HUES6 (cell line): ENCODE measurements around the gene CDK1.
A peak's percentile ranks its signal among the peaks of the same experiment; 100 is the strongest.

Experiments used
- H3K27ac ChIP-seq: 2 replicates; pipeline ENCODE4 v1.7.0; 2013; ENCODE audit warnings: low read depth, mild to moderate bottlenecking, low read length, inconsistent platforms
- H3K27me3 ChIP-seq: 2 replicates; pipeline ENCODE4 v1.6.1; 2013; ENCODE audit warnings: low read length; ENCODE audit not compliant: control insufficient read depth, insufficient read depth
- H3K36me3 ChIP-seq: 2 replicates; pipeline ENCODE4 v1.6.1; 2013; ENCODE audit warnings: low read length; ENCODE audit not compliant: control insufficient read depth, insufficient read depth
- H3K4me1 ChIP-seq: 2 replicates; pipeline ENCODE4 v1.6.1; 2013; ENCODE audit warnings: low read length; ENCODE audit not compliant: control insufficient read depth, insufficient read depth
- H3K4me3 ChIP-seq: 2 replicates; pipeline ENCODE4 v1.5.1; 2013; ENCODE audit warnings: low read depth, low read length
- H3K9ac ChIP-seq: one replicate; pipeline ENCODE4 v1.6.1; 2013; ENCODE audit warnings: mild to moderate bottlenecking, low read length
- H3K9me3 ChIP-seq: 2 replicates; pipeline ENCODE4 v1.6.1; 2013; ENCODE audit warnings: low read depth, low read length; ENCODE audit not compliant: control insufficient read depth, insufficient read depth

CDK1 gene

DNA sequence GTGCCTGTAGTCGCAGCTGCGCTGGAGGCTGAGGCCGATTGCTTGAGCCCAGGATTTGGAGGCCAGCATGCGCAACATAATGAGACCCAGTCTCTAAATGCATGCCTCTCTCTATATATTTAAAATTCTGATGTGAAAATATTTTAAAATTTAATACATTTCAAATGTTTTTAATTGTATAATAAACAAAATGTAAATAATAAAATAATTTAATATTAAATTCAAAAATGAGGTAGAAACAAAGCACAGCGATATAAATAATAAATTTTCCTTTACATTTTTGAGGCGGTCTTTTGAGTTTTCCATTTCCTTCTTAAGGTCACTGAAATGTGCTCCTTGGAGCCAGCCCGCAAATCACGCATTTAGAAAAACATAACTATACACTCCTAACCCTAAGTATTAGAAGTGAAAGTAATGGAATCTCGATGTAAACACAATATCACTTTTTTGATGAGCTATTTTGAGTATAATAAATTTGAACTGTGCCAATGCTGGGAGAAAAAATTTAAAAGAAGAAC, 523 bp upstream of the CDK1 start:
- Histone ChIP-seq H3K9me3 (no peaks in the 10 kb centered on the region), H3K27me3 (no peaks in the 10 kb centered on the region), H3K4me1 (peaks cover 8% of the 10 kb centered on the region), H3K36me3 (peaks cover 23% of the 10 kb centered on the region), H3K4me3 (peak overlapping the region; percentile 90), H3K27ac (0 out of 2 replicates have a peak overlapping the region, but pooled peaks have one; percentile 49), H3K9ac (peak overlapping the region; percentile 69)

DNA sequence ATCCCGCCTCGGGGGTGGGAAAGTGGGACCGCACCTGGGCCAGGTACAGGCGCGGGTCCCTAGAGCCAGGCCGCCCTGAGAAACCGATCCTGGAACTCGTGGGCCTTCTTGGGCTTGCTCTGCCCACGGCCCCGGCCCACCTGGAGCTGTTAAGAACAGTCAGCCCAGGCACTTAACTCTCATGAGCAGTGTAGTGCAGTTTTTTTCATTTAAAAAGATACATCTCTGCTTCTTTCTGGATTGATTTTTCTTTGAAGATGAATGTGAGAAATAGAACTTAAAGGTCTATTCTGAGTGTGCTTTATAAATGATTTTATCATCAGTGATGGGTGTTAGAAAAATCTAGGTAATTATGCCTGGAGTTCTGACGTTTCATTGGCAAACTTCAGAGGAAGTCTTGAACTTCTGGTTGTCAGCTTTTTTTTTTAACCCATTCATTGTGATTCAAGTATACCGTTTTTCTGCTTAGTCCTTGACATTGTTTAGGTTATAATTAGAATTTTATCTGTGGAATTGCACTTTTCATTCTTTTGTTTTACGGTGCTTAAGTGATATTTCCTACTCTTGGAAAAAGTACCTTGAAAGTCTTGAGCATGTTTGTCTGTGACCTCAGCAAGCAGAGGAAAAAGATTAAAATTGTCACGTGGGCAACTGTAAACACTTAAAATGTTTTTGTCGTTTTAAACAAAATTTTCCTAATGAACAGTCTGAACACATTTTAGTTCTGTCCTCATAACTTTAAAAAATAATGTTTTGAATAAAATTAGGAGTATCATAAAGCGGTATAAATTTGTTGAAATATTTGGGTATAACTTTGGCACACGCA, 906 bp downstream of the CDK1 start:
- no peaks in the 10 kb centered on the region for H3K9me3 ChIP-seq
- no peaks in the 10 kb centered on the region for H3K27me3 ChIP-seq
- peak overlapping the region; percentile 90 for H3K4me3 ChIP-seq
- peaks cover 8% of the 10 kb centered on the region for H3K4me1 ChIP-seq
- peaks cover 37% of the 10 kb centered on the region for H3K36me3 ChIP-seq
- peak overlapping the region; percentile 93 for H3K27ac ChIP-seq
- peak overlapping the region; percentile 97 for H3K9ac ChIP-seq

DNA sequence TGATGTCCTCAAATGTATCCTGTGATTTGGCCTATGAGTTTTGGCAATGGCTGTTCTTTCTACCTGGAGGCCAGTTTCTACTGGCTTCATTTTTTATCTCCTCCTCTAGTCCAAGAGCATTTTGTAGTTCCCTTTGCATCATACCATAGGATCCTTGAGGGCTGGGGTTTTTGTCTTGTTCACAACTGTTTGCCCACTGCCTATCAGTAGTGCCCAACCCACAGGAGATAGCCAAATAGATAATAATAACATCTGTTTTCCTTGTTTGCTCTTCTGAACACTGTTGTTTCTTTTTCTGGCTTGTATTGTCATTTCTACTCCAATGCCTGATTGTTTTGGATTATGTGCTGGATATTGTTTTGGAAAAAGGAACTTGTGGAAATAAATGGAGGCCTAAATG, 3.4 kb downstream of the CDK1 start:
- peak overlapping the region; percentile 22; the same call in 1 of the 2 replicates for H3K4me3 ChIP-seq
- H3K27ac ChIP-seq, result no peak overlapping the region
- no peaks in the 10 kb centered on the region for H3K9me3 ChIP-seq
- no peak overlapping the region for H3K9ac ChIP-seq
- peaks cover 62% of the 10 kb centered on the region for H3K36me3 ChIP-seq
- no peaks in the 10 kb centered on the region for H3K27me3 ChIP-seq
- H3K4me1 ChIP-seq, result peaks cover 8% of the 10 kb centered on the region

DNA sequence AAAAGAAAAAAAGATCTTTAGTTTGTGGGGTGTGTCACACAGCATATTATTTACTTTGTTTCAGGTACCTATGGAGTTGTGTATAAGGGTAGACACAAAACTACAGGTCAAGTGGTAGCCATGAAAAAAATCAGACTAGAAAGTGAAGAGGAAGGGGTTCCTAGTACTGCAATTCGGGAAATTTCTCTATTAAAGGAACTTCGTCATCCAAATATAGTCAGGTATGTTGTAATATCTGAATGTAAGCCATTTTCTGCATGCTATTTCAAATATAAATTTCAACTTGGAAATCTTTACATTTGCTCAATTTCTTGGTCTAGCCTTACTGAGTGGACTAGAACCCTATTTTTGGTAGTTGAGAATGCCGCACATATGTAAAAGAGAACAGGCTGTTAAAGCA, 6.4 kb downstream of the CDK1 start:
- Histone ChIP-seq H3K4me3 (no peak overlapping the region), H3K9ac (no peak overlapping the region), H3K27me3 (no peaks in the 10 kb centered on the region), H3K27ac (no peak overlapping the region), H3K9me3 (no peaks in the 10 kb centered on the region), H3K36me3 (peaks cover 92% of the 10 kb centered on the region), H3K4me1 (peaks cover 8% of the 10 kb centered on the region)

DNA sequence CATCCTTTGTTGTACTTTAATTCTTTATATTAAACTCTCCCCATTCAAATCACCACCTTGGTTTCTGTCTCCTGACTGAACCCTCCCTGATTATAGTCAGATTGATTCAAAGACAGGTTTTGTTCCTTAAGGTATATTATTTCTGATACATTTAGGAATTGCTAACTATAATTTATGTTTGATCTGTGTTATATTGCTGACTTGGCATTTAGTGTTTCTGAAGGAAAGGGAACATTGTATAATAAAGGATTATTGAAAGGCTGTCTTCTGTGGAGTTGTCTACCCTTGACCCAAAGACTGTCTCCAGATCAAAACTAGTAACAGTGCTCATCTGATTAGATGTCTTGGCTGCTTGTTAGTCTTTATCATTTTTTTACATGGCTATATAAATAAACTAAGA, 10.3 kb downstream of the CDK1 start:
- H3K4me3 ChIP-seq, result no peak overlapping the region
- H3K36me3 ChIP-seq, result peaks cover 100% of the 10 kb centered on the region
- H3K9ac ChIP-seq, result no peak overlapping the region
- no peak overlapping the region for H3K27ac ChIP-seq
- H3K27me3 ChIP-seq, result no peaks in the 10 kb centered on the region
- H3K4me1 ChIP-seq, result no peaks in the 10 kb centered on the region
- H3K9me3 ChIP-seq, result no peaks in the 10 kb centered on the region

DNA sequence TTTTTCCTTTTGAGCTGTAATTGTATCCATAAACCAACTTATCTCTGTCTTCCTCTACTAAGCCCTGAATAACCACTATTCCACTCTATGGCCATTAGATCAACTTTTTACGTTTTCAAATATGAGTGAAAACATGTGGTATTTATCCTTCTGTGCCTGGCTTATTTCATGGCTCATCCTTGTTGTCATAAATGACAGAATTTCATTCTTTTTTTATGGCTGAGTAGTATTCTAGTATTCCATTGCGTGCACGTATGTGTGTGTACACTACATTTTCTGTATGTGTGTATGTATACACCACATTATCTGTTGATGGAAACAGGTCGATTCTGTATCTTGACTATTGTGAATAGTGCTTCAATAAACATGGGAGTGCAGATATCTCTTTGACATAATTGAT, 11.1 kb downstream of the CDK1 start:
- no peaks in the 10 kb centered on the region for H3K4me1 ChIP-seq
- no peaks in the 10 kb centered on the region for H3K27me3 ChIP-seq
- no peaks in the 10 kb centered on the region for H3K9me3 ChIP-seq
- H3K27ac ChIP-seq, result no peak overlapping the region
- H3K36me3 ChIP-seq, result peaks cover 100% of the 10 kb centered on the region
- no peak overlapping the region for H3K4me3 ChIP-seq
- H3K9ac ChIP-seq, result no peak overlapping the region

DNA sequence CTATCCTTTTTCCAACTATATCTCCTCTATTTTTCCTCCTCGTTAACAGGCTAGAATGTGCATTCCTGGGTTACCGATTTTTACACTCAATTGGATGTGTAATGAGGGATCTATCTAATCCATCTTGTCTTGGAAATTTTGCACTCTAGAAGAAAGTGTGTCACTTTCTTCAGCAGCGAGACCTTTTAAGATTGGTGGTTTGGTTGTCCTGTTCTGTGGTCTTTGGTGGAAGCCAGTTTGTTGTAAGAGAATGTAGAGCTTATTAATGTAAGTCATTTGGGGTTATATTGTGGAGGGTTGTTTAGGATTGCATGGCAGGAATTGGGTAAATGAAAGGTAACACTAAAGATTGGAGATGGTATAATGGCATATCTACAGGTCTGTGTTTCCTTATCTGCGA, 16.7 kb downstream of the CDK1 start:
- peaks cover 75% of the 10 kb centered on the region for H3K36me3 ChIP-seq
- no peaks in the 10 kb centered on the region for H3K9me3 ChIP-seq
- no peak overlapping the region for H3K4me3 ChIP-seq

DNA sequence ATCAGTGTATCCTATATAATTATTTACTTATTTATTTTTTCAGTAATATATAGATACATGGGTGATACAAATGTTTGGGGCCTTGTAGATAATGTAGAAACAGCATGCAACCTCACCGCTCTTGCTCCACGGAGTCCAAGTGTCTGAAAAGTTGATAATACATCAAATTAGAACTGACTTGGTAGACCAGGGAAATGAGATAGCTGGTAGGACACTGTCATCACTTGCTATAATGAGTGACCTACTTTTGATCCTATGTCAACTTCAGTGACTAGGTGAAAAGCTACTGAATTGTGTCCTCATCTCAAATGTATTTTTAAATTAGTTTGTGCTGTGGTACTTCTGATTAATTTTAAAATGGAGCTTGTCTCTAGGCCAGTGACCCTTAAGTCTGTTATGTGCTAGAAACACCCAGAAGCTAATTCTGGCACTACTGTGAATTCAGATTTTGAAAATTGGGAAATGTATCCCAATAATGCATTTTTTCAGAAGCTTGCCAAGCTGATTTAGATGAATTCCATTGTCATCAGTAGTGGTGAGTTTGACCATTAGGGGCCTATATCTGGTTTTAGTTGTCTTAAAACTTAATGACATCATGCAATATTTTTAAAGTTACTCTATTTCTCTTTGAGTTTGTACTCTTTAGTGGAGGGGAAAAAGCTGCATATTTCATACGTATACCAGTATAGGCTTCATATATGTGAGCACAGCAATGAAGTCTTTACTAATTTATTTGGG, 17.4 kb downstream of the CDK1 start:
- Histone ChIP-seq H3K9ac (no peak overlapping the region), H3K4me3 (no peak overlapping the region), H3K36me3 (peaks cover 68% of the 10 kb centered on the region), H3K27me3 (no peaks in the 10 kb centered on the region), H3K9me3 (no peaks in the 10 kb centered on the region), H3K4me1 (no peaks in the 10 kb centered on the region), H3K27ac (no peak overlapping the region)

More for the DNA sequence above, 16.7 kb downstream of the CDK1 start:
- Histone ChIP-seq H3K9ac (no peak overlapping the region), H3K27me3 (no peaks in the 10 kb centered on the region), H3K4me1 (no peaks in the 10 kb centered on the region), H3K27ac (no peak overlapping the region)

DNA sequence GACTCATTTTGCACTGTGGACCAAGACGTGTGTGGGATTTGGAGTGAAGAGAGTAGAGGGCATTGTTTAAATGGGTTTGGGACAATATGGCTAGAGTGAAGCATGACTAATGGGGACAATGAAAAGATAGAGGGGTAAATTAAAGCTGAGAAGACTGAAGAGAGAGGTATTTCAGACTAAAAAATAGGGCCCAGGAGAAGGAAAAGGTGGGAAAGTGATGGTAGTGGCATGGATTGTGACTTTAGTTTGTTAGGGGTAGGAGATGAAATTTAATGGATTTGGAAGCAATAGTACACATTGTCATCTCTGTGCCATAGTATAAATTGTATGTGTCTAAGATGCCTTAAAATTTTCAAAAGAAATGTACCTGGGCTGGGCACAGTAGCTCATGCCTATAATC, 18.2 kb downstream of the CDK1 start:
- no peak overlapping the region for H3K9ac ChIP-seq
- no peaks in the 10 kb centered on the region for H3K4me1 ChIP-seq
- H3K27me3 ChIP-seq, result no peaks in the 10 kb centered on the region
- no peak overlapping the region for H3K27ac ChIP-seq
- no peak overlapping the region for H3K4me3 ChIP-seq
- H3K36me3 ChIP-seq, result peaks cover 60% of the 10 kb centered on the region
- no peaks in the 10 kb centered on the region for H3K9me3 ChIP-seq

DNA sequence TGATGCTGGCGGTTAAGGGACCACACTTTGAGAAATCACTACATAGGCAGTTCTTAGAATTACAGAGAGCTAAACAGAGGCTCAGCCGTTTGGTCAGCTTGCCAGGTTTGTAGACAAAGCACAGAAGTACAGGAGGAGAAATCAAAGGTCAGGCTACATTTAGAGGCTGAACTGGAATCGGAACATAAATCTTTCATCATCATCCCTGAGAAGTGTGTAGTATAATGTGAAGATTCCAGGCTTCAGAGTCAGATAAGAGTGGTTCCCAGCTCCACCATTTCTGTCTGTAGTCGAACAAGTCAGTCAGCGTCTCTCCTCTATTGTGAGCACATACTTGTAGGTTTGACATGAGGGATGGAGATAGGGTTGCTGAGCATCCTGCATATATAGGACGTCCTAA, 18.9 kb downstream of the CDK1 start:
- no peak overlapping the region for H3K9ac ChIP-seq
- H3K27me3 ChIP-seq, result no peaks in the 10 kb centered on the region
- H3K36me3 ChIP-seq, result peaks cover 53% of the 10 kb centered on the region
- H3K4me1 ChIP-seq, result no peaks in the 10 kb centered on the region
- no peak overlapping the region for H3K27ac ChIP-seq
- H3K4me3 ChIP-seq, result no peak overlapping the region
- no peaks in the 10 kb centered on the region for H3K9me3 ChIP-seq

DNA sequence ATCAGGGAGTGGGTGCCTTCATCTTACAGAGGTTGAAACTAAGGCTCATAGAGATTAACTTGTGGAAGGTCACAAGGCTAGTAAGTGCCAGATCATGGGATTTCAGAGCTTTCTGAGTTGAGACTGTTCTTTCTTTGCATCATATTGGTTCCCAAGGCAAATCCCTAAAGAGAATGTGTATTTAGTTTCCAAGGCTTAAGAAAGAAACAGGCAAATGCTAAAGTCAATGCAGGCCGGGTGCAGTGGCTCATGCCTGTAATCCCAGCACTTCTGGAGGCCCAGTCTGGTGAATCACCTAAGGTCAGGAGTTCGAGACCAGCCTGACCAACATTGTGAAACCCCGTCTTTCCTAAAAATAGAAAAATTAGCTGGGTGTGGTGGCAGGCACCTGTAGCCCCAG, 19.8 kb downstream of the CDK1 start:
- Histone ChIP-seq H3K27ac (no peak overlapping the region), H3K9ac (no peak overlapping the region), H3K36me3 (peaks cover 44% of the 10 kb centered on the region), H3K4me1 (no peaks in the 10 kb centered on the region), H3K4me3 (no peak overlapping the region), H3K9me3 (no peaks in the 10 kb centered on the region), H3K27me3 (no peaks in the 10 kb centered on the region)
